HT-29 (cell line): ENCODE data around the gene GTF3C4. TPM values are rescaled to one million over a fixed set of nuclear protein-coding genes. Genes with fewer than 3 reads are reported as not detected.

Experiments
- DNase-seq: peaks from one replicate; pipeline ENCODE4 v3.0.0-alpha.2; 2015; ENCODE audit warnings: low spot score
- total RNA-seq: library from RNA; depleted of rRNA; stranded (reverse); fragments of >200 nt; shearing (Covaris generic); gene quantifications from 2 replicates; pipeline ENCODE4 v1.2.3, GENCODE V29; 2014

The GTF3C4 gene
- total RNA-seq, 1 experiment from 2014 or later = 26.3 TPM

GRCh38 chr9:132647355-132647754 lies 22.9 kb upstream of the GTF3C4 start:
- no peak for DNase-seq

- DNase-seq = no peak
These were observed 22.5 kb upstream of the GTF3C4 start for GRCh38 chr9:132647806-132648205.

GRCh38 chr9:132648283-132648682 lies 22.0 kb upstream of the GTF3C4 start:
- no peak for DNase-seq

- DNase-seq = no peak
These were observed 21.6 kb upstream of the GTF3C4 start for GRCh38 chr9:132648685-132649084.

DNA sequence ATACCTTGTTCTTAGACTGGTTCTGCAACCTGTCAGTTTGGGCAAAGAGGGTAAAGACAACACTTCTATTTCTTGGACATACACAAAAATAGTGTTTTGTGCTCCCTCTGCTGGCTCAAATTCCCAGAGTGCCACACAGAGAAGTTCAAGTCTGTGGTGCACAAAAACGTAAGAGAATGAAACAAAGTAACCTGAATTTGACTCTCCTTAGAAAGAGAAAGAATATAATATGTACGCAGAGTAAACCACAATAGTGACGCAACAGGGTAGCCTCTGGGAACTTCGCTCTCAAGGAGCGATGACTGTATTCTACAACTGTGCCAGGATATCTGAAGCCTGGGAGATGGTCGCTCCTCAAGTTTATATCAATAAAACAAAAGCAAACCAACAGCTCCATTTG lies 19.0 kb upstream of the GTF3C4 start:
- peak; percentile 49 for DNase-seq

- DNase-seq = no peak
These were observed 14.0 kb upstream of the GTF3C4 start for GRCh38 chr9:132656299-132656698.

DNA sequence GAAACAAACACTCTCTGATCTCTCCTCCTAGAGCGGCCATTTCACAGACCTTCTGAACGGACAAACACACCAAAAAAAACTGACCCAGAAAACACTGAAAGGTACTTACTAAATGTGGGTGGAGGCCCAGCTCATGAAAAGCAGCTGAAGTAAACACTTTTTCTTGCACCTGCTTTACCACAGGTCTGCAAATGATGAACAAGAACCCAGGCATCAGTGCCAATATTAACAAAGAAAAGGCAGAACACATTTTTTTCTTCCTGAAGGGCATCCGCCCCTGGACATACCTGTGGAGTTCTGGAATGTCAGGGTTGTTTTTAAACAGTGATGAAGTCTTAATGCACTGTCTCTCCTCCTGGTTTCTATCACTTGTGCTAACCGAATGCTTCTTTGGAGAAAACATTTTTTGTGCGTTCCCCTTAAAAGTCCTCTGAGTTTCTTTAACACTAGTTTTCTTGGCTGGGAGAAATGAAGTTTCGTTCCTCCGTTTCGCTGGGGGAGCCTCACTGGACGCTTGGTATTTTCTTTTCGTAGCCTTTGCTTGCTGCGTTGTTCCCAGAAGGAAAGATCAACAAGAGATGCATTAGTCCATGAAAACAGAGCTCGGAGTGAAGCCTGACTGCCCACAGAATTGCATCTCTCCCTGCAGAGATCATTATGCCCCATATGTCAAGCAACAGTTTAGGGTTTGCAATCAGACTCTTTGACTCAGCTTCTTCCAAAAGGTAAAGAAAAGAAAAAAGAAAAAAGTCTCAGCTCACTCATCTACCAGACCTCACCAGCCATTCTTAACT lies 7.9 kb upstream of the GTF3C4 start:
- DNase-seq = peak; percentile 63

DNA sequence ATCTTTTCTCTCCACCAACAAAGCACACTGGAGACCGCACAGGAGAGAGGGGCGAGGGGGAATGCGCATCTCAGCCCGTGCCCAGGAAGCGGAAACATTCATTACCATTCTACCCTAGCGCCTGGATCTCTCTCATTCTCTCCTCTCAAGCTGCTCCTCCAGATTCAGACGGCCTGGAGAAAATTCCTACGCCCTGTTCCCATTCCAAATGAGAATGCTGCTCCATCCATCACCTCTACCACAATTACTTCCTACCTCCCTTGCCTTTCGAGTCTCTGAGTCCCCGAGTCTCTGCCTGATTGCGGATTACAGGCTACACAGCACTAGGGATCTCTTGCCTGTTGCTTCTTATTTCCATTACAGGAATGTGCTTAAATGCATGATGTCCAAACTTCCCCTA lies 7.1 kb upstream of the GTF3C4 start:
- DNase-seq = no peak

DNA sequence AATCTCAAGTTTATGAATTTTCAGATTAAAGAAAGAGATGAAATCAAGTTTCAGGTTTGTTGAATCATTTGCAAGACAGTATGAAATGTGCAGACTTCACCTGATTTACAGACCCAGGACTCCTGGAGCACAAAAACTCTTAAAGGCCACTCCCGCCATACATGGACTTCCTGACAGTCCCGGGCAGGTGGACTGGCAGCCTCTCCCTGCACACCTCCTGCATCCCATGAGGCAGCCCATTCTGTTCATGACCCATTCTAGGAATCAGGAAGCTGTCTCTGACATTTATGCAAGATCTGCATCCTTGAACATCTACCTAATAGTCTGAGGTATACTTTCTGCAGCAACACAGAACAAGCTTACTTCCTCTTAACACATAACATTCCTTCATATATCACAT lies 6.4 kb upstream of the GTF3C4 start:
- no peak for DNase-seq

DNA sequence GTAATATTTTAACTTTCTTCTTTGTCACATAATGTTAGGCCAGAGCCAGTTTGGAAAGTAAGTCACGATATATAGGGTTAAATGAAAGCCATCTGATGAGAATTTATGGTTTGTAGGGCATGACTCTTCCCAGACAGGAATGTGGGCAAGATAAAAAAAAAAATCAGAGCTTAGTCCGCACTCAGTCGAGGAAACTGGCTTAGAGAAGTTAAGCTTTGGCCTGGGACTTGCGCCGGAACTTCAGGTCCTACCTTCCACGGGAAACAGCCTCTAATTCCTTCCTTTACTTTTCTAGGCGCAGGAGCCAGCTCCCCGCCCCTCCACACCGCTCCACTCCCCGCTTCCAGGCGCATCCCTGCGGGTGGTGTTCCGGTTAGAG lies 956 bp upstream of the GTF3C4 start:
- peak; percentile 74 for DNase-seq

GRCh38 chr9:132669698-132670456 lies 387 bp upstream of the GTF3C4 start, which contains the start of gene DDX31:
DDX31 (minus strand) TSS chr9:132669983; CDS start chr9:132669934, 49 bp downstream.
- peak; percentile 85 for DNase-seq

GRCh38 chr9:132671620-132672412 lies 1.6 kb downstream of the GTF3C4 start:
- DNase-seq = no peak

GRCh38 chr9:132672413-132672690 lies 2.1 kb downstream of the GTF3C4 start:
- peak; percentile 77 for DNase-seq

- peak; percentile 74 for DNase-seq
These were observed 3.1 kb downstream of the GTF3C4 start for GRCh38 chr9:132673355-132673754.

GRCh38 chr9:132674485-132674884 lies 4.2 kb downstream of the GTF3C4 start:
- no peak for DNase-seq

DNA sequence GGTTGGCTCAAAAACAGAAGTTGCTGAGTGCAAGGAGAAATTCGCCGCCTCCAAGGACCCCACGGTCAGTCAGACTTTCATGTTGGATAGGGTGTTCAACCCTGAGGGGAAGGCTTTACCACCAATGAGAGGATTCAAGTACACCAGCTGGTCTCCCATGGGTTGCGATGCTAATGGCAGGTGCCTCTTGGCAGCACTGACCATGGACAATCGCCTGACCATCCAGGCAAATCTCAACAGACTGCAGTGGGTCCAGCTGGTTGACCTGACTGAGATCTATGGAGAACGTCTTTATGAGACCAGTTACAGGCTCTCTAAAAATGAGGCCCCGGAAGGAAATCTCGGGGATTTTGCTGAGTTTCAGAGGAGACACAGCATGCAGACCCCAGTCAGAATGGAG lies 7.7 kb downstream of the GTF3C4 start:
- DNase-seq = no peak

DNA sequence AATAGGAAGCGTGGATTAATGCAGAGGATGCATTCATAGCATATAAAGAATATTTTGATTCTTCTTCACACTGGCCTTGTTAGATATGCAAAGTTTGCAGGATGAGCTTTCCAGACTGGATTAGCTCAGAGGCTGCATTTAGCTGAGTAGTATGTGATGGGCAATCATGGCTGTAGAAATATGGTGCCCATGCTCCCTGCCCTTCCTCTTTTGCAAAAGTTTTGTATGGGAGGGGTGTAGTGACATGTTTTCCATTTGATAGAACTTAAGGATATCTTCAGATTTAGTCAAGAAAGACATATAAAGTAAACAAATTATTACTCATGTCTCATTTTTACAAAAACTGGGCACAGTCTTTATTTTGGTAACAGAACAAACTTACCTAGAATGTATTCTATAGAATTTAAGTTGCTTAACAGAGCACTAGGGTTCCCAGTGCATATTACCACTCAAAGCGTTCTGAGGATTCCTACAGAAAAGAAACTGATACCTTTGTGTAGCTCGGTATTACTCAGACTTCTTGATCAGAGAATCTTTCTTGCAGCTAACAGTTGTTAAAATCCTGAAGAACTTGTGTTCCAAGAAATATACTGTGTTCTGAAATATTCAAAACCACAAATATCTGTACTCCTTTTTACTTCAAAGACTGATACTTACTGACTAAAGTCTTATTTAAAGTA lies 9.8 kb downstream of the GTF3C4 start:
- no peak for DNase-seq

DNA sequence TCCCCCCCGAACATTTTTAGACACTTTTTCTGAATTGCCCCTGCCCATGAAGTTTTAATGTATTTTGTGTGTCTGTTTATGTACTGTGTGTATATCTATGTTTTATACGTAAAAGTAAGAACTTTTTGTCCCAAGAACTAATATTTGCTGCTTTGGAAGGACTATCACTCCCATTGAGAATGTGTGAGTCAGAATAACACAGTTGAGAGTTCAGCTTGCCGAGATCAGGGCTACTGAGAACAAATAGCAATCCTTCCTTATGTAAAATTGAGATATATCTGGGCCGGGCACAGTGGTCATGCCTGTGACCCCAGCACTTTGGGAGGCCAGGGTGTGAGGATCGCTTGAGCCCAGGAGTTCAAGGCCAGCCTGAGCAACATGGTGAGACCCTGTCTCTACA lies 11.3 kb downstream of the GTF3C4 start:
- no peak for DNase-seq

DNA sequence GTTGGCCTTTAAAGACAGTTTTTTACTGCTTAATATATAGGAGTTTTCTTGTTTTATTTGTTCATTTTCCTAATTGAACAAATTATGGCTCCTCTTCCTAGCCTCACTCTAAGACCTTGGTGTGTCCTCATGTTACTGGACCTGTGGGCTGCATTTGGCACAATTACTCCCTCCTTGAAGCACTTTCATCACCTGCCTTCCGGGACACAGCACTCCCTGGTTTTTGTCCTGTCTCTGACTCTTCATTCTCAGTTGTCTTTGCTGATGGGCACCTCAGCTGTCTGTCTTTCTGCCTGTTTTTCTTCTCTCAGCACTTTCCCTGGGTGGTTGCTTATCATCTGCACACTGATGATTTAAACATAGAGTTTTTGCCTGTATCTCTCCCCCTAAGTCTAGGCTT lies 13.6 kb downstream of the GTF3C4 start:
- DNase-seq = no peak

GRCh38 chr9:132690696-132691095 lies 20.4 kb downstream of the GTF3C4 start:
- DNase-seq = no peak

DNA sequence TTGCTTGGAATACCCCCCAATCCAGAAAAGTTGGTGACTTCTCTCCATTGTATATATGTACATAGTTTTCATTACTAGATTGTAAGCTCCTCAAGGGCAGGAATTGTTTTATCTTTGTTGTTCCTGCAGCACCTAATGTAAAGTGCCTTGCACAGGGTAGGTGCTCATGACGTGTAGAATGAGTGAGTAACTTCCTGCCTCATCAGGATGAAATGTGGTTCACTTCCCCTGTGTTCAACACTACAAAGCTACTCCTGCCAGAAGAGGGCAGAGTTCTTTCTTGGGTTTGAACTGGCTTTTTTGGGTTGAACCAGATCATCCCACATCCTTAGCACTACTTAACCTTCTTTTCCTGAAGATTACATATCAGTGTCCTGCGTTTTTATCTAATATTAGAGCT lies 23.9 kb downstream of the GTF3C4 start:
- peak; percentile 10 for DNase-seq

GRCh38 chr9:132697230-132697629 lies 27.0 kb downstream of the GTF3C4 start:
- DNase-seq = no peak
